GM12891 (cell line): ENCODE data around the gene CD69.

ENCODE experiments used
- PAX5 ChIP-seq: IDR thresholded peaks from 2 replicates; pipeline ENCODE4 v1.6.1; 2011; ENCODE audit warnings: low read length, moderate library complexity, mild to moderate bottlenecking; ENCODE audit not compliant: insufficient read depth, severe bottlenecking
- POLR2A ChIP-seq: IDR thresholded peaks from 2 replicates; pipeline ENCODE4 v1.6.1; 2011; ENCODE audit warnings: low read depth, low read length, control low read depth
- POLR2AphosphoS5 ChIP-seq: IDR thresholded peaks from 2 replicates; pipeline ENCODE4 v1.6.1; 2011; ENCODE audit warnings: low read depth, low read length, control low read depth
- POU2F2 ChIP-seq: IDR thresholded peaks from 2 replicates; pipeline ENCODE4 v1.6.1; 2011; ENCODE audit warnings: low read depth, mild to moderate bottlenecking, control low read depth, low read length, moderate library complexity
- SPI1 ChIP-seq: IDR thresholded peaks from 2 replicates; pipeline ENCODE4 v1.6.1; 2011; ENCODE audit warnings: low read depth, low read length, control low read depth
- TAF1 ChIP-seq: IDR thresholded peaks from 2 replicates; pipeline ENCODE4 v1.6.1; 2011; ENCODE audit warnings: low read depth, low read length, control low read depth

GRCh38 chr12:9745199-9745598, 15.5 kb downstream of the CD69 start:
- TF ChIP-seq POLR2A (no peak), POLR2AphosphoS5 (no peak), PAX5 (no peak), TAF1 (no peak), POU2F2 (no peak), SPI1 (no peak)
